ENCODE measurements around the gene TRAK1. TPM values are rescaled to one million over a fixed set of nuclear protein-coding genes. Genes with fewer than 3 reads are reported as not detected.

The TRAK1 gene
- total RNA-seq, 6 donors from 2014 or later, result 46.7 to 107 (median 74.7) TPM

- H3K4me1 ChIP-seq, result peaks cover 27 to 44% (median 29%) of the 10 kb centered on the region in 4 donors
- peak in 1 of 2 donors; percentile 47 for DNase-seq
- no peaks in the 10 kb centered on the region for H3K36me3 ChIP-seq
- H3K27me3 ChIP-seq, result no peaks in the 10 kb centered on the region
- H3K27ac ChIP-seq, result peak overlapping the region; percentile 55 to 81 (median 77)
- peak; percentile 18 to 44 for ATAC-seq (ENCODE audit: low FRiP score in 2 of 2)
- WGBS, 2 donors, result 57 to 82% methylated on average over 4 to 7 of the region's 7 CpGs
- no peaks in the 10 kb centered on the region for H3K9me3 ChIP-seq
- TF ChIP-seq EP300 (IDR thresholded peaks at IDR 0.05), result no peak
- TF ChIP-seq CTCF (IDR thresholded peaks at IDR 0.05), result no peak
- no peak for TF ChIP-seq POLR2AphosphoS5 (IDR thresholded peaks at IDR 0.05)
- no peak for TF ChIP-seq POLR2A (IDR thresholded peaks at IDR 0.05)
- no peak overlapping the region for H3K4me3 ChIP-seq
Measured at GRCh38 chr3:42053476-42053875, 37.7 kb upstream of the TRAK1 start.

- H3K36me3 ChIP-seq, result no peaks in the 10 kb centered on the region
Measured at GRCh38 chr3:42055291-42055690, 35.9 kb upstream of the TRAK1 start.

GRCh38 chr3:42056840-42057239, 34.3 kb upstream of the TRAK1 start:
- Histone ChIP-seq H3K27me3 (no peaks in the 10 kb centered on the region), H3K27ac (no peak overlapping the region), H3K4me1 (peaks cover 36 to 49% (median 41%) of the 10 kb centered on the region in 4 donors), H3K4me3 (no peak overlapping the region), H3K36me3 (no peaks in the 10 kb centered on the region), H3K9me3 (no peaks in the 10 kb centered on the region)
- no peak for ATAC-seq (ENCODE audit: low FRiP score in 2 of 2)
- TF ChIP-seq POLR2A (IDR thresholded peaks at IDR 0.05) (no peak), CTCF (IDR thresholded peaks at IDR 0.05) (no peak), POLR2AphosphoS5 (IDR thresholded peaks at IDR 0.05) (no peak), EP300 (IDR thresholded peaks at IDR 0.05) (no peak)
- DNase-seq, result no peak
- 94 to 98% methylated on average over 2 of the region's 2 CpGs for WGBS, 2 donors

More at GRCh38 chr3:42055291-42055690, 35.9 kb upstream of the TRAK1 start:
- Histone ChIP-seq H3K4me1 (peaks cover 28 to 47% (median 31%) of the 10 kb centered on the region in 4 donors), H3K9me3 (no peaks in the 10 kb centered on the region), H3K27ac (no peak overlapping the region), H3K27me3 (no peaks in the 10 kb centered on the region), H3K4me3 (no peak overlapping the region)
- TF ChIP-seq CTCF (IDR thresholded peaks at IDR 0.05) (no peak), POLR2AphosphoS5 (IDR thresholded peaks at IDR 0.05) (no peak), EP300 (IDR thresholded peaks at IDR 0.05) (no peak), POLR2A (IDR thresholded peaks at IDR 0.05) (no peak)
- DNase-seq (no peak), ATAC-seq (ENCODE audit: low FRiP score in 2 of 2) (no peak)
- 81% methylated on average over 3 of the region's 3 CpGs for WGBS, 2 donors

- 77 to 79% methylated on average over 7 of the region's 7 CpGs for WGBS, 2 donors
- peaks cover 36 to 49% (median 41%) of the 10 kb centered on the region in 4 donors for H3K4me1 ChIP-seq
- ATAC-seq (ENCODE audit: low FRiP score in 2 of 2) (no peak), DNase-seq (no peak)
- no peak for TF ChIP-seq CTCF (IDR thresholded peaks at IDR 0.05)
- TF ChIP-seq POLR2A (IDR thresholded peaks at IDR 0.05), result no peak
- no peak for TF ChIP-seq EP300 (IDR thresholded peaks at IDR 0.05)
- no peak for TF ChIP-seq POLR2AphosphoS5 (IDR thresholded peaks at IDR 0.05)
- no peaks in the 10 kb centered on the region for H3K27me3 ChIP-seq
- H3K27ac ChIP-seq, result no peak overlapping the region
- no peaks in the 10 kb centered on the region for H3K36me3 ChIP-seq
- no peak overlapping the region for H3K4me3 ChIP-seq
- no peaks in the 10 kb centered on the region for H3K9me3 ChIP-seq
Measured at GRCh38 chr3:42057561-42058211, 33.5 kb upstream of the TRAK1 start.
